Activated naive CD8-positive, alpha-beta T cell treated with anti-CD3 and anti-CD28 coated beads for 36 hours (primary cell): ENCODE results near the gene CCL26. TPM values are rescaled to one million over a fixed set of nuclear protein-coding genes. Genes with fewer than 3 reads are reported as not detected.
"Not testable (repeated sequence)": the region's sequence is repeated elsewhere in the genome, so short reads cannot be mapped to it uniquely, and the experiment has no call there.

ENCODE experiments used
- DNase-seq: peaks from one replicate; pipeline ENCODE4 v3.0.0; 2021
- H3K27ac Mint-ChIP-seq: one replicate; pipeline ENCODE4 v1.8.0; 2022; ENCODE audit warnings: mild to moderate bottlenecking, moderate library complexity, mixed read lengths
- H3K27me3 Mint-ChIP-seq: one replicate; pipeline ENCODE4 v1.8.0; 2022; ENCODE audit warnings: mild to moderate bottlenecking, mixed read lengths
- H3K36me3 Mint-ChIP-seq: one replicate; pipeline ENCODE4 v1.8.0; 2021; ENCODE audit warnings: mild to moderate bottlenecking, mixed read lengths
- H3K4me1 Mint-ChIP-seq: one replicate; pipeline ENCODE4 v1.8.0; 2021; ENCODE audit warnings: mixed read lengths
- H3K4me3 Mint-ChIP-seq: one replicate; pipeline ENCODE4 v1.8.0; 2022; ENCODE audit warnings: mild to moderate bottlenecking, moderate library complexity, mixed read lengths
- H3K9me3 Mint-ChIP-seq: one replicate; pipeline ENCODE4 v1.8.0; 2022; ENCODE audit warnings: mixed read lengths
- total RNA-seq, 2 experiments: library from RNA; stranded (reverse); gene quantifications; one replicate each; pipeline ENCODE4 v1.2.3, GENCODE V29; 2021

The CCL26 gene
- total RNA-seq, 2 experiments from 2014 or later = not detected

- peaks cover 13% of the 10 kb centered on the region for H3K4me1 Mint-ChIP-seq
- H3K36me3 Mint-ChIP-seq = no peaks in the 10 kb centered on the region
- DNase-seq = no peak
- H3K27me3 Mint-ChIP-seq = peaks cover 19% of the 10 kb centered on the region
- H3K27ac Mint-ChIP-seq = no peak overlapping the region
- H3K4me3 Mint-ChIP-seq = peak overlapping the region; percentile 86
- no peaks in the 10 kb centered on the region for H3K9me3 Mint-ChIP-seq
These were observed 34.0 kb downstream of the CCL26 start for GRCh38 chr7:75737856-75738603.

GRCh38 chr7:75735581-75736350, 36.2 kb downstream of the CCL26 start:
- Mint-ChIP-seq H3K4me1 (peaks cover 9% of the 10 kb centered on the region), H3K27ac (no peak overlapping the region), H3K4me3 (no peak overlapping the region), H3K9me3 (no peaks in the 10 kb centered on the region), H3K36me3 (no peaks in the 10 kb centered on the region), H3K27me3 (peaks cover 14% of the 10 kb centered on the region)
- DNase-seq = no peak

- Mint-ChIP-seq H3K4me3 (no peak overlapping the region), H3K27ac (no peak overlapping the region), H3K36me3 (no peaks in the 10 kb centered on the region), H3K4me1 (peaks cover 10% of the 10 kb centered on the region), H3K27me3 (peaks cover 11% of the 10 kb centered on the region), H3K9me3 (no peaks in the 10 kb centered on the region)
- no peak for DNase-seq
These were observed 37.2 kb downstream of the CCL26 start for GRCh38 chr7:75734586-75735458.

- no peak for DNase-seq
- Mint-ChIP-seq H3K4me1 (peaks cover 11% of the 10 kb centered on the region), H3K4me3 (no peak overlapping the region), H3K36me3 (no peaks in the 10 kb centered on the region), H3K27me3 (peaks cover 6% of the 10 kb centered on the region), H3K27ac (no peak overlapping the region), H3K9me3 (no peaks in the 10 kb centered on the region)
These were observed 39.0 kb downstream of the CCL26 start for GRCh38 chr7:75732764-75733630.

- DNase-seq = no peak
- no peak overlapping the region for H3K4me3 Mint-ChIP-seq
- H3K4me1 Mint-ChIP-seq = peaks cover 15% of the 10 kb centered on the region
- no peak overlapping the region for H3K27ac Mint-ChIP-seq
- no peaks in the 10 kb centered on the region for H3K9me3 Mint-ChIP-seq
- peaks cover 4% of the 10 kb centered on the region for H3K27me3 Mint-ChIP-seq
- H3K36me3 Mint-ChIP-seq = no peaks in the 10 kb centered on the region
These were observed 39.9 kb downstream of the CCL26 start for GRCh38 chr7:75732016-75732521.

GRCh38 chr7:75729851-75730274, 42.1 kb downstream of the CCL26 start:
- no peak overlapping the region for H3K4me3 Mint-ChIP-seq
- H3K27me3 Mint-ChIP-seq = no peaks in the 10 kb centered on the region
- H3K27ac Mint-ChIP-seq = no peak overlapping the region
- H3K4me1 Mint-ChIP-seq = peaks cover 15% of the 10 kb centered on the region
- no peaks in the 10 kb centered on the region for H3K36me3 Mint-ChIP-seq
- no peaks in the 10 kb centered on the region for H3K9me3 Mint-ChIP-seq
- DNase-seq = no peak

- H3K4me3 Mint-ChIP-seq = no peak overlapping the region
These were observed 44.0 kb downstream of the CCL26 start for GRCh38 chr7:75727881-75728593.

GRCh38 chr7:75727351-75727750, 44.7 kb downstream of the CCL26 start:
- peaks cover 15% of the 10 kb centered on the region for H3K4me1 Mint-ChIP-seq
- DNase-seq, H3K27ac Mint-ChIP-seq, H3K36me3 Mint-ChIP-seq, H3K9me3 Mint-ChIP-seq, H3K27me3 Mint-ChIP-seq, H3K4me3 Mint-ChIP-seq: not testable (repeated sequence)

More at GRCh38 chr7:75727881-75728593, 44.0 kb downstream of the CCL26 start:
- DNase-seq = peak; percentile 8
- H3K4me1 Mint-ChIP-seq = peaks cover 15% of the 10 kb centered on the region
- H3K9me3 Mint-ChIP-seq = no peaks in the 10 kb centered on the region
- H3K27me3 Mint-ChIP-seq = no peaks in the 10 kb centered on the region
- H3K36me3 Mint-ChIP-seq = no peaks in the 10 kb centered on the region
- peak overlapping the region; percentile 66 for H3K27ac Mint-ChIP-seq

- Mint-ChIP-seq H3K4me1 (peaks cover 15% of the 10 kb centered on the region), H3K27ac (no peak overlapping the region), H3K9me3 (no peaks in the 10 kb centered on the region), H3K4me3 (no peak overlapping the region), H3K27me3 (no peaks in the 10 kb centered on the region), H3K36me3 (no peaks in the 10 kb centered on the region)
- DNase-seq = no peak
These were observed 46.7 kb downstream of the CCL26 start for GRCh38 chr7:75725306-75725705.

GRCh38 chr7:75723444-75723843, 48.6 kb downstream of the CCL26 start:
- no peak overlapping the region for H3K27ac Mint-ChIP-seq
- no peak overlapping the region for H3K4me3 Mint-ChIP-seq
- peaks cover 8% of the 10 kb centered on the region for H3K4me1 Mint-ChIP-seq
- no peaks in the 10 kb centered on the region for H3K9me3 Mint-ChIP-seq
- H3K36me3 Mint-ChIP-seq = no peaks in the 10 kb centered on the region
- no peaks in the 10 kb centered on the region for H3K27me3 Mint-ChIP-seq
- no peak for DNase-seq

GRCh38 chr7:75722373-75722772, 49.6 kb downstream of the CCL26 start:
- Mint-ChIP-seq H3K27me3 (no peaks in the 10 kb centered on the region), H3K9me3 (no peaks in the 10 kb centered on the region), H3K27ac (no peak overlapping the region), H3K4me1 (no peaks in the 10 kb centered on the region), H3K4me3 (no peak overlapping the region), H3K36me3 (no peaks in the 10 kb centered on the region)
- DNase-seq = no peak

GRCh38 chr7:75721922-75722321, 50.1 kb downstream of the CCL26 start:
- H3K4me1 Mint-ChIP-seq, H3K27me3 Mint-ChIP-seq, H3K4me3 Mint-ChIP-seq, DNase-seq, H3K36me3 Mint-ChIP-seq, H3K27ac Mint-ChIP-seq, H3K9me3 Mint-ChIP-seq: not testable (repeated sequence)

- no peak overlapping the region for H3K27ac Mint-ChIP-seq
- H3K27me3 Mint-ChIP-seq = no peaks in the 10 kb centered on the region
- DNase-seq = no peak
- H3K36me3 Mint-ChIP-seq = no peaks in the 10 kb centered on the region
- no peak overlapping the region for H3K4me3 Mint-ChIP-seq
- no peaks in the 10 kb centered on the region for H3K4me1 Mint-ChIP-seq
- no peaks in the 10 kb centered on the region for H3K9me3 Mint-ChIP-seq
These were observed 50.6 kb downstream of the CCL26 start for GRCh38 chr7:75721426-75721825.

- Mint-ChIP-seq H3K27me3 (no peaks in the 10 kb centered on the region), H3K4me3 (no peak overlapping the region), H3K27ac (no peak overlapping the region), H3K4me1 (no peaks in the 10 kb centered on the region), H3K36me3 (no peaks in the 10 kb centered on the region), H3K9me3 (no peaks in the 10 kb centered on the region)
- no peak for DNase-seq
These were observed 52.4 kb downstream of the CCL26 start for GRCh38 chr7:75719626-75720025.
